HT-29 (cell line): ENCODE data around the gene MZB1. TPM values are rescaled to one million over a fixed set of nuclear protein-coding genes. Genes with fewer than 3 reads are reported as not detected.
A peak's percentile ranks its signal among the peaks of the same experiment; 100 is the strongest.
"Not testable (repeated sequence)": the region's sequence is repeated elsewhere in the genome, so short reads cannot be mapped to it uniquely, and the experiment has no call there.

Source experiments
- DNase-seq: peaks from one replicate; pipeline ENCODE4 v3.0.0-alpha.2; 2015; ENCODE audit warnings: low spot score
- total RNA-seq: library from RNA; depleted of rRNA; stranded (reverse); fragments of >200 nt; shearing (Covaris generic); gene quantifications from 2 replicates; pipeline ENCODE4 v1.2.3, GENCODE V29; 2014

Gene MZB1
- total RNA-seq, 1 experiment from 2014 or later, result 0.25 TPM

DNA sequence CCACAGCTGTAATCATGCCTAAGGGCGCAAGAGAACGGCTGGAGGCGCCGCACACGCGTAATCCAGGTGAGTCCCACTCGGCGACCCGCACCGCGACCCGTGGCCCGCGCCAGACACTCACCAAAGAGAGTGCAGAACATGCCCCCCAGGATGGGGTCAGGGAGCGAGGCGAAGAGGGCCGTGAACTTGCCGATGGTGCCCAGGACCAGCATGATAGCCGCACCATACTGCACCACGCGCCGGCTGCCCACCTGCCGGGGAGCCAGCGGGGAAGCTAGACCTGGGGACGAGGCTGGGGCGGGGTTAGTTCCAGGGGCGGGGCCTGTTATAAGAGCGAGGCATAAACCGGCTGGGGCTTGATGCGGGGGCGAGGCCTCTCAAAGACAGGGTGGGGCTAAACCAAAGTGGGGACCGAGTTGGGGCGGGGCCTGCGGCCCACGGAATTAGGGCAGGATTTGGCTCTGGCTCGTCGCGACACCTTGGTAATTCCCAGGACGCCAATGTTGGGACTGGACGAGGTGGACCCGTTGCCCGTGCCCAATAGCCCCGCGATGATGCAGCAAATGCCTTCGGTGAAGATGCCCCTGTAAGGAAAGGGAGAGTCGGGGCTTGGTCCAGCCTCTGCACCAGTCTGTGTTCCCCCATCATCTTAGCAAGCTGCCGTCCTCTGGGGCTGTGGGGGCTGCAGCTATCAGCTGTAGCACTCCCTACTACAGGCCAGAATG is 11.4 kb downstream of the MZB1 start:
- DNase-seq, result no peak

DNA sequence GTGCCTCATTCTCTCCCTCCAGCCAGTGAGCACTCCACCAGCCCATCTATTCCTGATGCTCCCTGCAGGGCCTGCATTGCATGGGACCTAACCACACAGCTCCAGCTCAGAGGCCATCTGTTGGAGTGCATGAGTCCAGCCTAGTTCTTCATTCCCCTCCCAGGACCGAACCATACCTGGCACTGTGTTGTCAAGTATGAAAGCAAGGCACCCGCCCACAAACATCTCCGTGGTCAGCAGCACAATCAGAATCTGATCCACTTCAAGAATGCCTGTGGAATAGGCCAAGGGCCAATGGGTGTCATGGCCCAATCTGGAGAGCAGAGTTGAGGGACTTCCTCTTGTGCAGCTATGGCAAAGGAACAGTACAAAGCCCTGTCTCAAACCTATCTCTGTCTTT is 12.5 kb downstream of the MZB1 start:
- no peak for DNase-seq

- no peak for DNase-seq
These were observed 13.3 kb downstream of the MZB1 start for GRCh38 chr5:139376364-139376763.

GRCh38 chr5:139374909-139375308 is 14.8 kb downstream of the MZB1 start:
- DNase-seq, result no peak

GRCh38 chr5:139371482-139372435 is 18.0 kb downstream of the MZB1 start:
- DNase-seq, result no peak

GRCh38 chr5:139369181-139369580 is 20.5 kb downstream of the MZB1 start:
- DNase-seq, result no peak

- DNase-seq, result no peak
These were observed 21.1 kb downstream of the MZB1 start for GRCh38 chr5:139368613-139369012.

- DNase-seq, result no peak
These were observed 25.2 kb downstream of the MZB1 start for GRCh38 chr5:139364466-139364865.

DNA sequence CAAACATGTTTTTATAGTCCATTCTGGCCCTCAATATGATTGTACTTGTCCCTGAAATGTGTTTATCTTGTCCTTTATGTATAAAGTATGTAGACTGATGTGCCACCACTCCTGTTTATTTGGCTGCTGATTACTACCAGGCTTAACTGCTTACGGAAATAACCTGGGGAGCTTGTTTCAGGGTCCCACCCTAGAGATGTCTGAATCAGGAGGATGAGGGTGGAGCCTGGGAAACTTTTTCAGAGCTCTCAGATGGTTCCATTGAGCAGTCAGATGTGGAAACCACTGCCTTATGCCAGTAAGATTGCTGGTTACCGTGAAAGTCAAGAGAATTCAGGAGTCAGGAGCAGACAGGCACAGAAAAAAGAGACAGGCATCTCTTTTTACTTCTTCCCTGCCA is 25.8 kb downstream of the MZB1 start:
- DNase-seq, result no peak

DNA sequence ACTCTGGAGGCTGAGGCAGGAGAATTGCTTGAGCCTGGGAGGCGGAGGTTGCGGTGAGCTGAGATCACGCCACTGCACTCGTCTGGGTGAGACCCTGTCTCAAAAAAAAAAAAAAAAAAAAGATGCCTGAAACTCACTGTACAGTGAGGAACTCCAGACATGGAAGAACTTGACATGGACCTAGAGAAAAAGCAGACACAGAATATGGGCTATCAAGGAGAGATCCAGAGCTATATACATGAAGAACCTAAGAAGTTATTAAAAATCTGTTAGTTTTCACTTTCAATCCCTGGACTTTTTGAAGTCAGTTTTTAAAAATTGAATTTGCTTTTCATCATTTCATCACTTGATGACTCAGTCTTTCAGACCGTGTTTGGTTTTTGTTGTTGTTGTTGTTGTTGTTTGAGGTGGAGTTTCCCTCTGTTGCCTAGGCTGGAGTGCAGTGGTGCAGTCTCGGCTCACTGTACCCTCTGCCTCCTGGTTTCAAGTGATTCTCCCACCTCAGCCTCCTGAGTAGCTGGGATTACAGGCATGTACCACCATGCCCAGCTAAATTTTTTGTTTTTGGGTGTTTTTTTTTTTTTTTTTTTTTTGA is 27.8 kb downstream of the MZB1 start:
- DNase-seq, result no peak

DNA sequence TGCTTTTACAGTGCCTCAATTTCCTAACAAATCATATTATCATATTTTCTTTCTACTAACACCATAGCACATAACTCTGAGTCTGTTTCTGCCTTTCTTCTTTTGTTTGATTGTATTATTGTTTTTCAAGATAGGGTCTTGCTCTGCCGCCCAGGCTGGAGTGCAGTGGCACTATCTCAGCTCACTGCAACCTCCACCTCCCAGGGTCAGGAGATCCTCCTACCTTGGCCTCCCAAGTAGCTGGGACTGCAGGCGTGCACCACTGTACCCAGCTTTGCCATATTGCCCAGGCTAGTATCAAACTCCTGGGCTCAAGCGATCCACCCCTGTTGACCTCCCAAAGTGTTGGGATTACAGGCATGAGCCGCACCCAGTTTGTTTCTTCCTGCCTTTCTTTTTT is 29.3 kb downstream of the MZB1 start:
- no peak for DNase-seq

GRCh38 chr5:139358064-139358463 is 31.6 kb downstream of the MZB1 start:
- no peak for DNase-seq

- DNase-seq, result not testable (repeated sequence)
These were observed 33.8 kb downstream of the MZB1 start for GRCh38 chr5:139355900-139356299.

GRCh38 chr5:139354186-139354585 is 35.5 kb downstream of the MZB1 start:
- DNase-seq, result no peak

DNA sequence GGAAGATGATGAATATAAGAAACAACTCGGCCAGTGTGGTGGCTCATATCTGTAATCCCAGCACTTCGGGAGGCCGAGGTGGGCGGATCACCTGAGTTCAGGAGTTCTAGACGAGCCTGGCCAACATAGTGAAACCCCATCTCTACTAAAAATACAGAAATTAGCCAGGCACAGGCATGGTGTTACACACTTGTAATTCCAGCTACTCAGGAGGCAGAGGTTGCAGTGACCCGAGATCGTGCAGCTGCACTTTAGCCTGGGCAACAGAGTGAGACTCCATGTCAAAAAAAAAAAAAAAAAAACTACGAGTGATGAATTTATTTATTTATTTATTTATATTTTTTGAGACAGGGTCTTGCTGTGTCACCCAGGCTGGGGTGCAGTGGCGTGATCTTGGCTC is 41.9 kb downstream of the MZB1 start:
- not testable (repeated sequence) for DNase-seq

- DNase-seq, result not testable (repeated sequence)
These were observed 44.3 kb downstream of the MZB1 start for GRCh38 chr5:139345442-139345841.

DNA sequence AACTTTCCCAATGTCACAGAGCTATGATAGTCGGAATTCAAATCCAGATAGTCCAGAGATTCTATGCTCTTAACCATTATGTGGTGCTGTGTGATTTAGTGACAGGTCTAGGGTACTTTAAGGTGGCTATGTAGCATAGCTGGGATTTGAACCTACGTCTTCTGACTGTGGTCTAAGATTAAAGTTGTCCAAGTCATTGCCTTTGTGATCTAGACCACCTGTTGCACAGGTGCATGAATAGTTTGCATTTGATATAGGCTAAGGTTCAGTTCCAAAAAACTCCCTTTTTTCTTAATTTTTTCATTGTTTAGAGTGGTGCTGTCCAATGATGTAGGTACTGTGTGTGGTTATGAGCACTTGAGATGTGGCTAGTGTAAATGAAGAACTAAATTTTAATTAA is 45.5 kb downstream of the MZB1 start:
- no peak for DNase-seq

GRCh38 chr5:139343476-139343875 is 46.2 kb downstream of the MZB1 start:
- DNase-seq, result no peak

DNA sequence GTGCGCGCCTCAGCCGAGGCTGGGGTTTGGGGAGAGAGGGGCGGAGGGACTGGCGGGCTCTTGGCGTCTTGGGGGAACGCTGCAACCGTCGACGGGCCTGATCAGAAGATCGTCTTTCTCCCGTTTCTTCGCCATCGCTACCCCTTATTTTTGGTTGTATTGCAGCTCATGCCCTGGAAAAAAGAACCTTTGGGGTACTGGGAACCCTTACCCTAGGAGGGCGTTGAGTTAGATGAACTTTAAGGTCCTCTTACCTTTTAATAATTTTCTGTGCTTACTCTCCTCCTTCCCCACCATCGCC is 47.3 kb downstream of the MZB1 start:
- DNase-seq, result peak; percentile 35

- peak; percentile 97 for DNase-seq
These were observed 47.9 kb downstream of the MZB1 start, which contains the start of gene PAIP2 for GRCh38 chr5:139341689-139342422. PAIP2 (plus strand) TSS chr5:139341854; CDS start chr5:139363785, 21,931 bp downstream.

DNA sequence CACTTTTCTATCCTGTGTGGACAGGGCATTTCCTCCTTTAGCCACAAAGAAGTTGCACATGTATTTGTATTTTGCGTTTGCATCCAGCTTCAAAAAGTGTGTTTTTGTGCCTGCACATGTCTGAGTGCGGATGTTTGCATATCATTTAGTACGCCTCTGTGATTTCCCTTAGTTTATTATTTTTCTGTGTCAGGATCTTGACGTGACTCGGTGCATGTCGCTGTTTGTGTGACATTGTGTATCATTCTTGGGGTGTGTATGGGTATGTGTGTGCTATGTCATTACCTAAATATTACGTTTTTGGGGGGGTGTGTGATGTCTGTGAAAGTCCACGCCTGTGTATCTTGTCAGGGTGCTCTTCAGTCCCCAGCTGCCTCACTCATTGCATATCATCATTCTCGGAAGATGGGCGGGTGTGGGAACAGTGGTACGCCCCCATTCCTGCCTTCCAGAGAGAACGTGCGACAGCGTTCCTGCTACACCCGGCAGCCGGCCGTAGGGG is 48.5 kb downstream of the MZB1 start:
- DNase-seq, result no peak

DNA sequence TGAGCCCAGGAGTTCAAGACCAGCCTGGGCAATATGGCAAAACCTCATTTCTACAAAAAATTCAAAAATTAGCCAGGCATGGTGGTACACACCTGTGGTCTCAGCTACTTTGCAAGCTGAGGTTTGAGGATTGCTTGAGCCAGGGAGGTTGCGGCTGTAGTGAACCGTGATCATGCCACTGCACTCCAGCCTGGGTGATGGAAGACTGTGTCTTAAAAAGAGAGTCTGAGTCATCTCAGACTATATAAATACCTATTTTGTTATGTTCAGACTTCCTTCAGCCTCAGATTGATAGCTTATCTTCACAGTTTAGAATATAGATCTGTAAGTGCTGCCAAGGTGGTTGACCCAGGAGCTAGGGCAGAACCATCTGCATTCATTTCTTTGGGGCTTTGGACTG is 49.7 kb downstream of the MZB1 start:
- no peak for DNase-seq
